Mucosa of rectum (tissue), 2 donors: ENCODE measurements around the gene CLBA1.

Source experiments
- H3K27ac ChIP-seq, 2 donors: one replicate each; pipeline ENCODE4 v1.7.0; 2013; ENCODE audit warnings: inconsistent platforms in 2 of 2, low read depth in 2 of 2, low read length in 2 of 2
- H3K27me3 ChIP-seq, 2 donors: one replicate each; pipeline ENCODE4 v1.7.0; 2013; ENCODE audit warnings: low read length in 2 of 2; ENCODE audit not compliant: control insufficient read depth in 2 of 2, insufficient read depth in 2 of 2
- H3K36me3 ChIP-seq, 2 donors: one replicate each; pipeline ENCODE4 v1.7.0; 2013; ENCODE audit warnings: low read length in 2 of 2; ENCODE audit not compliant: control insufficient read depth in 2 of 2, insufficient read depth in 2 of 2
- H3K4me1 ChIP-seq, 2 donors: one replicate each; pipeline ENCODE4 v1.7.0; 2013; ENCODE audit warnings: low read length in 2 of 2, mild to moderate bottlenecking in 1 of 2; ENCODE audit not compliant: control insufficient read depth in 2 of 2, insufficient read depth in 2 of 2
- H3K4me3 ChIP-seq, 2 donors: one replicate each; pipeline ENCODE4 v1.7.0; 2013; ENCODE audit warnings: low read length in 2 of 2
- H3K9ac ChIP-seq, 2 donors: one replicate each; pipeline ENCODE4 v1.7.0; 2013; ENCODE audit warnings: low read length in 2 of 2, low read depth in 1 of 2, mild to moderate bottlenecking in 1 of 2
- H3K9me3 ChIP-seq, 2 donors: one replicate each; pipeline ENCODE4 v1.7.0; 2013; ENCODE audit warnings: low read length in 2 of 2; ENCODE audit not compliant: control insufficient read depth in 2 of 2
- donor health status: healthy.
- donor health status: Normal muscosa, but diverticular disease.

The CLBA1 gene

DNA sequence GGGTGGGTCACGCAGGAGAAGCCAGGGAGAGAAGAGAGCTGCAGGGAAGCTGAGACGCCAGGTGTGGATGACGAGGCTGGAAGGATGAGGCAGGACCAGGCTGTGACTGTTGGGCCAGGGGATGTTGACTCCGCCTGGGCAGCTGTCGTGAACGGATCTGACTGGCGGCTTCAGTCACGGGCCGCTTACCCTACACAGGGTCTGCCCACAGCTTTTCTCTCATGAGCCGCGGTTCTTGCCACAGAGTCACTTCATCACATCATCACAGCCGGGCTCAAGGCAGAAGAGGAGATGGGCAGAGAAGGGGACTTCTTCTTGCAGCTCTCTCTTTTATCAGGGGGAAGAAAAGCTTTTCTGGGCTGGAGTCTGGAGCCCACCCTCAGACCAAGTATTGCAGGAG lies 7.7 kb downstream of the CLBA1 start:
- H3K4me3 ChIP-seq: no peak overlapping the region
- H3K9me3 ChIP-seq: no peaks in the 10 kb centered on the region
- no peaks in the 10 kb centered on the region for H3K4me1 ChIP-seq
- no peaks in the 10 kb centered on the region for H3K27me3 ChIP-seq
- peaks cover 6 to 8% of the 10 kb centered on the region in 2 donors for H3K36me3 ChIP-seq
- H3K9ac ChIP-seq: no peak overlapping the region
- H3K27ac ChIP-seq: no peak overlapping the region

GRCh38 chr14:104993808-104994591 lies 8.4 kb downstream of the CLBA1 start:
- H3K4me1 ChIP-seq: no peaks in the 10 kb centered on the region
- no peak overlapping the region for H3K9ac ChIP-seq
- H3K9me3 ChIP-seq: no peaks in the 10 kb centered on the region
- peaks cover 6 to 8% of the 10 kb centered on the region in 2 donors for H3K36me3 ChIP-seq
- no peaks in the 10 kb centered on the region for H3K27me3 ChIP-seq
- H3K4me3 ChIP-seq: no peak overlapping the region
- no peak overlapping the region for H3K27ac ChIP-seq

GRCh38 chr14:104994978-104995377 lies 9.4 kb downstream of the CLBA1 start:
- Histone ChIP-seq H3K36me3 (peaks cover 6 to 8% of the 10 kb centered on the region in 2 donors), H3K9ac (no peak overlapping the region), H3K4me1 (no peaks in the 10 kb centered on the region), H3K9me3 (no peaks in the 10 kb centered on the region), H3K27me3 (no peaks in the 10 kb centered on the region), H3K27ac (no peak overlapping the region), H3K4me3 (no peak overlapping the region)

DNA sequence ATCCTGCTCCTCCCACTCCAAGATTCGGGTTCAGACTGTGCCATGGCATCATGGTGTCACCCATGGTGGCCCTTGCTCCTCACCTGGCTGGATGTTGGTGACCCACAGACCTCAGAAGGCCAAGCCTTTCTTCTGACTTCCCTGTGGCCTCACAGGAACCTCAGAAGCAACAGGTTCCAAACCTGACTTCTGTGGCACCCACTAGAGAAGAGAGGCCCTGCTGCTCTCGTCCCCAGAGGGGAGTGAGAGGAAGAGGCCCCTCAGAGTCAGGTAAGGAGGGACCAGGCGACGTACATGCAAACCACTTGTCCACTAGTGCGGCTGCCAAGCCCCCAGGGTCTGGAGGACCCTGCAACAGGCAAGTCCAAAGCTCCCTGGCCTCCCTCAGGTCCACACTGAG lies 10.4 kb downstream of the CLBA1 start:
- no peaks in the 10 kb centered on the region for H3K9me3 ChIP-seq
- H3K27me3 ChIP-seq: no peaks in the 10 kb centered on the region
- no peak overlapping the region for H3K27ac ChIP-seq
- no peak overlapping the region for H3K9ac ChIP-seq
- H3K4me1 ChIP-seq: no peaks in the 10 kb centered on the region
- H3K36me3 ChIP-seq: peaks cover 6 to 8% of the 10 kb centered on the region in 2 donors
- no peak overlapping the region for H3K4me3 ChIP-seq

GRCh38 chr14:104996483-104996882 lies 10.9 kb downstream of the CLBA1 start:
- H3K27ac ChIP-seq: no peak overlapping the region
- H3K9me3 ChIP-seq: no peaks in the 10 kb centered on the region
- no peaks in the 10 kb centered on the region for H3K27me3 ChIP-seq
- H3K36me3 ChIP-seq: peaks cover 6 to 8% of the 10 kb centered on the region in 2 donors
- no peak overlapping the region for H3K9ac ChIP-seq
- H3K4me1 ChIP-seq: no peaks in the 10 kb centered on the region
- no peak overlapping the region for H3K4me3 ChIP-seq

DNA sequence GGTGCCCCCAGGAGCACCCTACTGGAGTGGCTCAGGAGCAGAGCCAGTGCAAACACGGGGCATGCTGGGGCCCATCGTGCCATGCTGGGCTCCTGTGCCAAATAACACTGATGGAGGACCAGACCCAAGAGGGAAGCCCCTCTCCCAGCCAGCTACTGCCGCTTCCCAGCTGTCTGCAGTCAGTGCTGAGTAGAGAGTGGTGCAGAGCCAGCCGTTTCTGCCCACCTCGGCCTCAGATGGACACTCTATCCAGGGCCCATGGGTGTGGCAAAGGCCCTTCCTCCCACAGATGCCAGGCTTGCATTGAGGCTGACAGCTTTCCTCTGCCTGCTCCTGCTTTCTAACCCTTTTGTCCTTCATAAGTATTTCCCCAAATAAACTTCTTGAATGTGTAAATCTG lies 13.2 kb downstream of the CLBA1 start:
- no peak overlapping the region for H3K27ac ChIP-seq

GRCh38 chr14:104999361-104999760 lies 13.8 kb downstream of the CLBA1 start:
- Histone ChIP-seq H3K4me3 (no peak overlapping the region), H3K9ac (no peak overlapping the region), H3K4me1 (no peaks in the 10 kb centered on the region), H3K36me3 (peaks cover 0 to 3% of the 10 kb centered on the region in 2 donors), H3K27ac (no peak overlapping the region), H3K27me3 (no peaks in the 10 kb centered on the region), H3K9me3 (no peaks in the 10 kb centered on the region)

More for the DNA sequence above, 13.2 kb downstream of the CLBA1 start:
- Histone ChIP-seq H3K4me3 (no peak overlapping the region), H3K9me3 (no peaks in the 10 kb centered on the region), H3K27me3 (no peaks in the 10 kb centered on the region), H3K9ac (no peak overlapping the region), H3K4me1 (no peaks in the 10 kb centered on the region), H3K36me3 (peaks cover 0 to 5% of the 10 kb centered on the region in 2 donors)

GRCh38 chr14:105005329-105005928 lies 19.8 kb downstream of the CLBA1 start:
- Histone ChIP-seq H3K4me3 (no peak overlapping the region), H3K27me3 (no peaks in the 10 kb centered on the region), H3K9me3 (no peaks in the 10 kb centered on the region), H3K9ac (no peak overlapping the region), H3K36me3 (peaks cover 6 to 11% of the 10 kb centered on the region in 2 donors), H3K4me1 (no peaks in the 10 kb centered on the region), H3K27ac (no peak overlapping the region)

DNA sequence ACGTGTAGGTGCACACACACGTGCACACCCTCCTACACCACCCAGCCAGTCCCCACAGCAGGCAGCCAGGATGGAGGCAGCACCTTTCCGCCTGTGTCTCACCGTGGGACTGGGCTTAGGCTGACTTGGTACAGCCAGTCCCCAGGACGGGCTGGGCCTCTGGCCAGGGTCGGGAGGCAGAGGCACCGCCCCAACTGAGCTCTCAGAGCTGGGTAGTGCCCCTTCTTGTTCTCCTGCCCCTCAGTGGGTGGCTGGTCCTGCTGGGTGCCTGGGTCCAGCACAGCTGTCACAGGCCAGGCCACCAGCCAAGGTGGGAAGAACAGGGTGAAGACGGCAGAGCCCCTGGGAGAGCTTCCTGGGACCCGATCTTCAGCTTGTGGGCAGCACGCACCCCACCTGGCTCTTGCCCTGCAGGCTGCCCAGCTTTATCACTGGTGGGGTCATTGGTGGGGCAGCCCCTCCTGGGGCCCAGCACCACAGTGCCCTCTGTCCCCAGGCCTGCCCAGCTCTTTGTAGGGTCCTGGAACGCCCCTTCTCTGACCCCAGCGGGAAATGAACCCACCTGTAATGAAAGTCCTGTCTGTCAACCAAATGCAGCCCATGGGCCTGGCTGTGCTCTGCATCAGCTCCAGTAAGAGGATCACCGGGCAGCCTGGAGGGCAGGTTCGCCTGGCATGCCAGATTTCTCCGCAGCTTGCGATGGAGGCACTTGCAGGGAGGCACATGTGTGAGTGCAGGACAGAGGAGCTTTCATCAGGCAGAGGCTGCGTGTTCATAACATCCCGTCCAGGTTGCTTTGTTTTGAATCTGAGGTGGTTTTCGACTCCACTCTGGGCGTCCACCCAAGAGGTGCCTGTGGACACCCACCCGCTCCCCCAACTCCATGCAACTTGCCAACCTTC lies 20.6 kb downstream of the CLBA1 start:
- no peak overlapping the region for H3K9ac ChIP-seq
- no peaks in the 10 kb centered on the region for H3K27me3 ChIP-seq
- H3K36me3 ChIP-seq: peaks cover 12 to 16% of the 10 kb centered on the region in 2 donors
- H3K27ac ChIP-seq: no peak overlapping the region
- no peaks in the 10 kb centered on the region for H3K9me3 ChIP-seq
- H3K4me3 ChIP-seq: no peak overlapping the region
- H3K4me1 ChIP-seq: no peaks in the 10 kb centered on the region
